Measurements from ENCODE around the gene PRICKLE4. TPM values are rescaled to one million over a fixed set of nuclear protein-coding genes. Genes with fewer than 3 reads are reported as not detected.

Gene PRICKLE4
- total RNA-seq, 1 experiment from 2014 or later: 0.70 TPM

DNA sequence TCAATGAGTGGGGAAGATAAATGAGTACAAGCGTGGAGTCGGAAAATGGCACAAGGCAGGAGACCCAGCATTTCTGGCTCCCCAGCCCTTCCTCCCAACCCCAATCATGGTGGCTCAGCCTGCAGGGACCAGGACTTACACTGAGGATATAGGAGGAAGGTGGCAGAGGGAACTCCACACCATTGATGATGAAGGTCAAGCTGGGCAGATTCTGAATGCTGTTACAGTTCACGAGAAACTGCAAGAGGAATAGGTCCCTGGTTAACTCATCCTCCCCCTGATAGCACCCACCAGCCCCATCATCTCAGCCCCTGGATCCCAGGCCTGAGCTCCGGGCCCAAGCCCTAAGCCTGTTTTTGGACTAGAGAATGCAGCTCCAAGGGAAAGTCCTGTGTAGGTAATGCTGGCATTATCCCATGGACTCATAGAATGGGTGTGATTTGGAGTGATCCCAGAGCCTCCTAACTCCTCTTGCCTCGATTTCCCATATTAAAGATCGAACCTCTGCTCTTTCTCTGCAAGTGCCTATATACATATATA, 42.9 kb upstream of the PRICKLE4 start:
- Histone ChIP-seq H2BK5ac (ENCODE audit: insufficient read length, low read length) (no peak overlapping the region), H4K8ac (replicated peaks; ENCODE audit: insufficient read length, low read depth, low read length) (no peak overlapping the region), H3K56ac (ENCODE audit: insufficient read length, low read depth, low read length) (no peak overlapping the region), H2BK15ac (ENCODE audit: low read depth, low read length) (no peak overlapping the region), H2BK120ac (ENCODE audit: low read depth, low read length, poor library complexity, severe bottlenecking) (no peak overlapping the region), H3K9ac (ENCODE audit: extremely low read depth, insufficient read length, low read length) (no peak overlapping the region), H3K9me3 (ENCODE audit: control insufficient read depth, low read depth, low read length) (no peaks in the 10 kb centered on the region), H3K27ac (ENCODE audit: insufficient read length, low read depth, low read length) (no peak overlapping the region), H3K4me2 (ENCODE audit: insufficient read depth, insufficient read length, low read length) (no peak overlapping the region), H3K18ac (ENCODE audit: insufficient read length, low read depth, low read length) (no peak overlapping the region), H3T11ph (ENCODE audit: low read length) (no peak overlapping the region), H3K4ac (ENCODE audit: low read depth, low read length) (no peak overlapping the region), H3K23ac (ENCODE audit: insufficient read length, low read depth, low read length) (no peak overlapping the region), H2BK12ac (ENCODE audit: insufficient read length, low read depth, low read length) (no peak overlapping the region), H4K20me1 (ENCODE audit: control insufficient read depth, insufficient read depth, insufficient read length) (no peaks in the 10 kb centered on the region), H3K79me2 (ENCODE audit: insufficient read depth, low read length) (no peaks in the 10 kb centered on the region), H3K79me1 (ENCODE audit: insufficient read depth, low read depth, low read length, poor library complexity, severe bottlenecking) (no peaks in the 10 kb centered on the region), H3K27me3 (ENCODE audit: insufficient read depth, low read length) (no peaks in the 10 kb centered on the region), H2BK20ac (ENCODE audit: low read depth, low read length, poor library complexity, severe bottlenecking) (no peak overlapping the region), H2AFZ (ENCODE audit: low read length) (no peak overlapping the region), H3K14ac (ENCODE audit: insufficient read depth, low read length) (no peak overlapping the region), H2AK5ac (ENCODE audit: insufficient read length, low read length) (no peak overlapping the region), H3K23me2 (ENCODE audit: insufficient read length, low read depth, low read length, poor library complexity, severe bottlenecking) (peaks cover 12% of the 10 kb centered on the region), H4K91ac (ENCODE audit: insufficient read length, low read depth, low read length) (no peak overlapping the region), H4K5ac (ENCODE audit: insufficient read length, low read depth, low read length) (no peak overlapping the region), H3K4me1 (ENCODE audit: insufficient read depth, low read length) (no peaks in the 10 kb centered on the region; the same call in 1 of the 2 replicates)
- Mint-ChIP-seq H3K27ac (no peak overlapping the region), H3K36me3 (ENCODE audit: insufficient read depth in 1 of 3, low read depth in 3 of 3) (no peaks in the 10 kb centered on the region; a peak in 1 of 7 replicates), H3K9me3 (no peaks in the 10 kb centered on the region; a peak in 1 of 5 replicates), H3K27me3 (ENCODE audit: low read depth) (peaks cover 21% of the 10 kb centered on the region), H3K4me3 (no peak overlapping the region), H3K4me1 (peaks cover 28% of the 10 kb centered on the region in 2 experiments)
- no peak for DNase-seq
- no CpG with 5 or more reads among the region's 6 CpGs for WGBS (ENCODE audit: extremely low coverage, insufficient read length, low lambda C conversion rate)
- TF ChIP-seq, protein P1, sequence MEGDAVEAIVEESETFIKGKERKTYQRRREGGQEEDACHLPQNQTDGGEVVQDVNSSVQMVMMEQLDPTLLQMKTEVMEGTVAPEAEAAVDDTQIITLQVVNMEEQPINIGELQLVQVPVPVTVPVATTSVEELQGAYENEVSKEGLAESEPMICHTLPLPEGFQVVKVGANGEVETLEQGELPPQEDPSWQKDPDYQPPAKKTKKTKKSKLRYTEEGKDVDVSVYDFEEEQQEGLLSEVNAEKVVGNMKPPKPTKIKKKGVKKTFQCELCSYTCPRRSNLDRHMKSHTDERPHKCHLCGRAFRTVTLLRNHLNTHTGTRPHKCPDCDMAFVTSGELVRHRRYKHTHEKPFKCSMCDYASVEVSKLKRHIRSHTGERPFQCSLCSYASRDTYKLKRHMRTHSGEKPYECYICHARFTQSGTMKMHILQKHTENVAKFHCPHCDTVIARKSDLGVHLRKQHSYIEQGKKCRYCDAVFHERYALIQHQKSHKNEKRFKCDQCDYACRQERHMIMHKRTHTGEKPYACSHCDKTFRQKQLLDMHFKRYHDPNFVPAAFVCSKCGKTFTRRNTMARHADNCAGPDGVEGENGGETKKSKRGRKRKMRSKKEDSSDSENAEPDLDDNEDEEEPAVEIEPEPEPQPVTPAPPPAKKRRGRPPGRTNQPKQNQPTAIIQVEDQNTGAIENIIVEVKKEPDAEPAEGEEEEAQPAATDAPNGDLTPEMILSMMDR (conservative IDR thresholded peaks at IDR 0.05): no peak
